HG03175 (cell line): ENCODE data around the gene CABCOCO1.

Experiments used
- ATAC-seq: cut with Tn5 transposase; IDR thresholded peaks from one replicate; pipeline ENCODE4 v1.9.1; 2021; ENCODE audit warnings: mild to moderate bottlenecking, moderate library complexity; ENCODE audit not compliant: unreplicated experiment

Gene CABCOCO1, protein sequence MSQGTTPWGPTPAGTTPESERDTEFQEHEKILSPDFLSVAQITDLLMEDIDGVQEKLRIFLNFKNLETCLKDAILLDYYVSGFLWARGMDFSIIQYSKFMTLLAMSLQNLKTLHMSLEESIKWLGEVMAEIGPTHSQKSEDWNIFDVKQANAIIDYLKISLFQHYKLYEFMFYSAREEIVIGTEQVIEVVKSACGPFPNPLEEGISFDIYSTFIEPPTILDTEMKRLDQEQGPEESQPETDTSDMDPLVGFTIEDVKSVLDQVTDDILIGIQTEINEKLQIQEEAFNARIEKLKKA

DNA sequence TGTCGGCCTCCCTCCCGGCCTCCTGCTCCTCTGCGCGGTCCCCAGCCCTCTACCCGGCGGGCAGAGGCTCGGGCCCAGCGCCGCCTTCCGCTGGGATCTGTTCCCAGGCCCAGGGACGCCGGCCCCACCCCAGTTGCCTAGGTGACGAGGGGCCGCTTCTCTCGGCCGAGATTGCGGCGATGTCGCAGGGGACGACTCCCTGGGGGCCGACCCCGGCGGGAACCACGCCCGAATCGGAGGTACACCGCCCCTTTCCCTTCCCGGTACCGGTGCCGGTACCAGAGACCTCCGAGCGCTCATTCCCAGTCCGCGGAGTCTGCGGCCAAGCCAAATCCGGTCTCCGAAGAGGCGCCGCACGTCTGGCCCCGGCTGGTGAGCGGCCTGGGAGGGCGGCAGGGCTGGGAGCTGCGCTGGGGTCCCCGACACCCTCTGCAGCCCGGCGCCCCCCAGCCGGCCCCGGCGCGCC, at the start of gene CABCOCO1:
TSS of gene CABCOCO1 (plus strand) at position 136 of the 466 bp plus-strand sequence. CDS start at position 180, 44 bp downstream.
- no peak for ATAC-seq

DNA sequence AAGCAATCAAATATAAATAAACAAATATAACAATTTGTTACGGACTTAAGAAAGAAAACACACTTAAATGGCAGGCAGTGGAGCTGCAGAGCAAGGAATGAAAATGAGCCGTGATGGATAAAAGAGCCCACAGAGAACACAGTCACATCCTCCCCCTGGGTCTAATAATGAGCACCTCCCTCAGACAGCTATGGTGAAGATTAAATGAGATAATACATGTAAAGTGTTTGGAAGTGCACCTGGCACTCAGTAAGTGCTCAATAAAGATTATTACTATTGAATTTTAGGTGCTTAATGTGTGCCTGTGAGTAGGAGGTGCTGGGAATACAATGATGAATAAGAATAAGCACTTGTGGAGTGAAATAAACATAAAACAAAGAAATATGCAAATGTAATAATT, 49.1 kb upstream of the CABCOCO1 start:
- ATAC-seq = no peak

DNA sequence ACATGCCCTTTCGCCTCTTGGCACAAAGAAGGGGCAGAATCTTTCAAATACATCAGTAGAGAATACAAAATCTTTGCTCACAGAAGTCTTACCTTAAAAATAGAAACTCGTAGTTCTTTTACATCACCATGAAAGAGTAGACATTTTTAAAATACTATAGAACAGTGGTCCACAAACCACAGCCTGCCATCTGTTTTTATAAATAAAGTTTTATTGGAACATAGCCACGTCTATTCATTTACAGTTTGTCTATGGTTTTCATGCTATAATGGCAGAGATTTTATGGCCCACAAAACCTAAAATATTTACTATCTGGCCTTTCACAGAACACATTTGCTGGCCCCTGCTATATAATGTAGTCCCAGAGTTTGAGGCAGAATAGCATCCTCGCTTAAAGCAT, 46.1 kb upstream of the CABCOCO1 start:
- ATAC-seq = no peak

DNA sequence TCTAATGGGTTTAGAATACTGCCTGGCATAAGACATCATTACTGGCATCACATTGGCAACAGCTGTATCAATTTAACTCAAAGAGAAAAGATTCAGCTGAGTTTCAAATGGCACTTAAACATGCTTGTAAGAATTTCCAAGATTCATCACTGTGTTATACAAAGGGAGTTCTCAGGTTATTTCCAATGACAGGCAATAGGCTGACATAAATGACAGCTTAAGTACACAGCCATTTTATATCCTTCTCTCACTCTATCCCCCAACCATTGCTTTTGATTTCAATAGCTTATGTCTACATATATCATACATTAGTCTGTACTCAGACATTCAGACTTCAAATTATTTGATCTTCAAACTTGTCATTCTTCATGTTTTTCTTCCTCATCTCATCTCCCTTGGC, 45.5 kb upstream of the CABCOCO1 start:
- no peak for ATAC-seq

DNA sequence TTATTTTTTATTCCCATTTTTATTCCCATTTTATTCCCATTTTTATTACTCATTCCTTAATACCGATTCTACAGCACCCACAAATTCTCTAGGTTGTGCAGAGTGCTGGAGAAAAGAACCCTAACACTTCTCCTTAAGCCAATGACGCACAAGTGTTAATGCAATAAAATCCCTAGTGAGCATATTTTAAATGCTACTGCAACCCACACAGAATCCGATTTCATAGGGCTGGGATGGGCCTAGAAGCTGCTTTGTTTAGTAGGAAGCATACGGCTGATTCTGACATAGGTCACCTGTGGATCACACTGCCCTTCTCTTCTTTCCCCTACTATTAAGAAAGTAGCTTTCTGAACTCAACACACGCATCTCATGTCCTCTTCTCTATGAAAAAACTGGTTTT, 45.1 kb upstream of the CABCOCO1 start:
- no peak for ATAC-seq

DNA sequence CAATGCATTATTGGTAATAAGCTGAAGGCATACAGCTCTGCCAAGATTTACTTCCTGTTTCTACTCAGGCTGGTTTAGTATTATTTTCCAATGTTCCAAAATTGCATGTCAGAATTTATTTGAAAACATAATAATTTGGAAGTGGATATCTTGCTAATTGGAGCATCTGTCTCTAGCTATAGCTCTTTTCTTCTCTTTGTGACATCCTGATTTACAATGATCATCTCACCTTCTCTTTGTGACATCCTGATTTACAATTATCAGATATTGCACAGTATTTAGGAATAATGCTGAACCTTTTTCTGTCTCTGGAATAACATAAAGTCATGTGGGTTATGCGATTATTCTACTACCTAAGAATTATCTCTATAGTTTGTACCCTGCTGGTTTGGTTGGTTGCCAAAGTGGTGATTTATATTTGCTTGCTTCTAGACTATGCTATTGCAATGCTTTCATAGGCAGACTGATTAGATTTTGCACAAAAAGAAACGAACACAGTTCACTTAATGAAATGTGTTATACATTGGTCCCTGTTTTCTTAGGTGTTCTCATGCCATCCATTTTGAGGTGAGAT, 44.3 kb upstream of the CABCOCO1 start:
- no peak for ATAC-seq

DNA sequence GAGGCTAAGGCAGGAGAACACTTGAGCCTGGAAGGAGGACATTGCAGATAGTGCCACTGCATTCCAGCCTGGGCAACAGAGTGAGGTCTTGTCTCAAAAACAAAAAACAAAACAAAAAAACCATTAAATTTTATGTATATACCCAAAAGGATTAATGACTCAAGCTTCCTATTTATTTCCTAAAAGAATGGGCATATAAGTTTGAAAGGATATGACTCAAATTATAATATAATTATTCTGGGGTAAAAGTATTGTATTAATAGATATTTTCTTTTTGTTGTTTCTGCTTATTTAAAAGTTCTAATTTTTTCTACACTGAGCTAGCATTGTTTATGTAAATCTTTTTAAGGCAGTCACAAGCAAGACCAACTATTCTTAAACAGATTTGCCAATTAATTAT, 42.2 kb upstream of the CABCOCO1 start:
- ATAC-seq = no peak

DNA sequence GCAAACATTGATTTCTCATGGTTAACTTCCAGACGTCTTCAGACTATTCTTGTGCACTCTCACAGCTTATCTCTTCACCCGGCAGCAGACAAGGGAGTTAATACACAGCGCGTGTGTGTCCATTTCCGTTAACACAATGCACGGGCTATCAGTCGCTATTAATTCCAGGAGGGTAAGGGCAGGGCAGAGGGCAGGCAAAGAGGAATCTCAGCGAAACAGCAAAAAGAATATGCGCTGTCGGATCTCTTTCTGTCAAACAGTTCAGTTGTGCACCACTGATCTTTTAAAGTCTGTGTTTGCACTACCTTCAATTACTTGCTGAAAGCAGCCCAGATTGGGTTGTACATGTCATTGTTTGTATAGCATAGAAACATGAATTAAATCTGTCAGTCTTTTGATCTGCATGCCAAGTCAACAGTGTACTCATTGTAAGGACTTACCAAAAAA, 41.1 kb upstream of the CABCOCO1 start:
- no peak for ATAC-seq

DNA sequence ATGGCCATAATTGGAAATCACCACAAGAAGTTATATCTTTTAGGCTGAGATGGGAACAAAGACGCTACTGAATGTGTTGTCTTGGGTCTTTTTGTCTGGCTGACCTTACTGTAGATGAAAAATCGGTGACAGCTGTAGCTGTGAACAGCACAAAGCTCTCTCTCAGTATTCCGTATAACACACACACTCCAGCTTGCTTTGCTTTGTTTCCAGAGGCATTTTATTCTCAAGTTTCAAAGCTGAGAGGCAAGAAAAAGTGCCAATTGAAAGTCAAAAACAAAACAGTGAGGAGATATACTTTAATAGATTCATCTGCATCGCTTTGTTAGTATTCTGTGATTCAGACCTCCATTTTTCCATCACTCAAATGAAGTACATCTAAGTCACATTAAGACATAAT, 39.6 kb upstream of the CABCOCO1 start:
- no peak for ATAC-seq

DNA sequence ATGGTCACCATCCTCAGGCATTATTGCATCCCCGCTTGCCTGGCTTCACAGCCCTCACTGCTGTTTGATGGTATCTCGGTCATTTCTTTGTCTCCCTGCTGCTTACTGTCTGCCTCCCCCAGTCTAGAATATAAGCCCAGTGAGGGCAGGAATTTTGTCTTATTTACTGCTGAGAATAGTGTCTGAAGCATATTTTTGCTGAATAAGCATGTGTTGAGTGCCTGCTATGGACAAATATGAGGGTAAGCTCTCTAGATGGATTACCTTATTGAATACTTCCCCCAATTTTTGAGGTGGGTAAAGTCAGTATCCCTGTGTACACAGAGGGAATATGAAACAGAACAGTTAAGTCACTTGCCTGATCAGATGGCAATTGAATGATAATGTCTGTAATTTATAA, 36.5 kb upstream of the CABCOCO1 start:
- ATAC-seq = no peak

DNA sequence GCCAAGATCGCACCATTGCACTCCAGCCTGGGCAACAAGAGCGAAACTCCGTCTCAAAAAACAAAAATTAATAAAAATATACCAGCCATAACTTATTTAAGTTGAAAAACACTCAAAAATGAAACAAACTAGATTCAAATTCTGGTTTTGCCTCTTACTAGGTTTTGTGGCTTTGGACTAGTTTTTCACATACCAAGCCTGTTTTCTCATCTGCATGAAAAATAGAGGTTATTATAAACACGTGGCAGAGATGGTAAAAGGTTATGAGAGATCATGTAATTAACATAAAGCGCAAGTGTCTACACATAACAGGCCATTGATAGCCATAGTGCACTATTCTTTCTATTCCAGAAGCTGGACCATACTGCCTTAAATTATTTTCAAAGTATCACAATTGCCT, 35.5 kb upstream of the CABCOCO1 start:
- ATAC-seq = no peak

DNA sequence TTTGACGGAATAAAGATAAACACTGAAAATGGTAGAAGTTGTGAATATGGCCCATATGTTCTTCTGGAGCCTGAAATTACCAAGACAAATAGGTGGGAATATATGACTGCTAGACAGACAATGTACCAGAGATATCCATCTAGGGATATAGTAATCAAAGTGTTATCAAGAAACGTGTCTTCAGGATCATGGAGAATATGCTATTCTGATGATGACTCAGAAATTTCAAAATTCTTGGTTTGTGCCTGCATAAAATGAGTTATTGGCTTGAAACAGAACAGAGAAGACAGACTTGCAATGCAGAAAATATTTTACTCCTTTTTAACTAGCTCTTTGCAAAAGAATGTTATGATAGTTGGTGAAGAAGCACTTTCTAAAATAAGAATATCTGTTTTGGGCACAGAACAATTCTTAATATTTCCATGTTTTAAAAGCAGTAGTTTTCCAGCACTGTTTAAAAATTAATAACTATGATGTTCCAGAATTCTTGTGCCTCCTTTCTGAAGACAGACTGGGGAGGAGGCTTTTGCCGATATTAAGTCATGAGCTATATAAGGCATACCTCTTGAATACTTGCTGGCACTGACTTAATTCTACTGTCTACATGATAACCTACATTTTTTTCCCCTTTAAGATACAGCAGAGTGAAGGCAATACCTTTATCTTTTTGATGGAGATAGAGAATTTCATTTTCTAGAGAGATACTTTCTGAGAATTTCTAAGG, 34.4 kb upstream of the CABCOCO1 start:
- no peak for ATAC-seq

DNA sequence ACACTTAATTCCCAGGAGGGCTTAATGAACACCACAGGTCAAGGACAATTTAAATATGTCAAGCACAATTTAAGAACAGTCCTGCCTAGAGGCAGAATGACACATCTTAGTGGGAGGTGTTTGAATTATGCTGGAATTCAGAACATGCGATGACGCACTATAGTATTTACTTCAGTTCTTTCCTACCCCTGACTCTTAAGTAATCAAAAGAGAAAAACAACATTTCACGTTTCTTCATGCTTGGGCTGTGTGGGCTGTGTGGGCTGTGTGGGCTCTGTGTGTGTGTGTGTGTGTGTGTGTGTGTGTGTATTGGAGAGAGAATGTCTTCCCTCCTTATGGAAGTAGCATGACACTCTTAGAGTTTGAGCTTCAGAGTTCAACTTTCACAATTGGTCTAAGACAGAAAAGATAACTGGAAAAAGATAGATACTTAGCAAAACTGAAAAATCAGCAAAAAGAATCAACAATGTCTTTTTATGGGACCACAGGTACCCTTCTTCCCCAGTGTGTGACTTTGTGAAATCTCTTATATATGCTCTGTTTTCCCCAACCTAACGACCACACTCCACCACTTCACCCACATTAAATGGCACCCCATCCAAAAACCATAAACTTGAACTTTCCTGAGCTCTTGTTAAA, 33.7 kb upstream of the CABCOCO1 start:
- ATAC-seq = no peak

DNA sequence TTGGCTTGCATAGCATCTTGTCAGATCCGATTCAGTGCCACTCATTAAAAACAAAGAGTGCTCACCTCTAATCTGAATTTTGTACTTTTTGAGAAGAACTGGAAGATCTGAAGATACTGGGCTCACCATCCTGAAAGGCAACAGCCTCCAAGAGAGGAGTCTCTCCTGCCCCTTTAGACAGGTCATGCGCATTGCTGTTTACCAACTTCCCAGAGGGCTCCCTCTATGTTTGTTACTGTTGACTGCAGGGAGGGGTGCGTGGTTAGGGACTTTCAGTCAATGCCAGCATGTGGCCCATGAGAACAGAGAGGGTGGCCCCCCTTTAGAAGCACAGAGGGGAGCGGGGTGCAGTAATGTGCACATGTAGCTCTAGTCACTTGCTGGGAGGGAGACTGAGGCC, 33.2 kb upstream of the CABCOCO1 start:
- no peak for ATAC-seq

DNA sequence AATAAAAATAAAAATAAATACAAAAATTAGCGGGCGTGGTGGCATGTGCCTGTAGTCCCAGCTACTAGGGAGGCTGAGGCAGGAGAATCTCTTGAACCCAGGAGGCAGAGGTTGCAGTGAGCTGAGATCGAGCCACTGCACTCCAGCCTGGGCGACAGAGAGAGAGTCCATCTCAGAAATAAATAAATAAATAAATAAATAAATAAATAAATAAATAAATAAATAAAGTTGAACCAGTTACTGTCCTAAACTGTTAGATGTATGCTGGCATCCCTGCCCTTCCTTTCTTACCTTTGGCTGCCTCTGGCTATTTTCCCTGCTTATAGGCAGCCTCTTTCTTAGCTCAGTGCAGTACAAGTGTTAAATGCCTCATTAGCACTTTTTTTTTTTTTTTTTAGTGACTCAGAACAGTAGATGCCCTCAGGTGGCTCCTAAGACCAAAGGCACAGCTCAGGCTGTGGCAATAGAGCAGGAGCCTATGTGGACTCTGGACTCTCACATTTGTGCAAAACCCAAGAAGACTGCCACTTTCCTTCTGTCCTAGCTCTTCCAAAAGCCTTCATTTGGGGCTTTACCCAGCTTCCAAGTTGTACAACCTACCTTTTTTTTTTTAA, 30.6 kb upstream of the CABCOCO1 start:
- no peak for ATAC-seq

DNA sequence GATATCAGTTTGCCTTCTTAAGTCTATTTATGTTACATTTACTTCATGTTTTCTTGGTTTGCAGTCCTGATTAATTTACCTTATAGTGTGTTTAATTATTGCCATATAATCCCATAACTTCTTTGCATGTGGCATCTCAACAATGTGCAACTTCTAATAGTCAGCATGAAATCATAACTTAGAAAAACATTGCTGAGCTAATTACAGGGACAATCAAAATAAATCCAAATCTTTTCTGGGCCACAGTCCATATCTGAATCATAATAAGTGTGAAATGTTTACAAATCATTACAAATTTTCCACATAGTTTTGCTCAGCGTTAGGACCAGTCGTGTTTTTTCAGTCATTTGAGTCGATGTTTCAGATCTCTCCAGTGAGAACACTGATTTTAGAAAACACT, 29.1 kb upstream of the CABCOCO1 start:
- no peak for ATAC-seq

DNA sequence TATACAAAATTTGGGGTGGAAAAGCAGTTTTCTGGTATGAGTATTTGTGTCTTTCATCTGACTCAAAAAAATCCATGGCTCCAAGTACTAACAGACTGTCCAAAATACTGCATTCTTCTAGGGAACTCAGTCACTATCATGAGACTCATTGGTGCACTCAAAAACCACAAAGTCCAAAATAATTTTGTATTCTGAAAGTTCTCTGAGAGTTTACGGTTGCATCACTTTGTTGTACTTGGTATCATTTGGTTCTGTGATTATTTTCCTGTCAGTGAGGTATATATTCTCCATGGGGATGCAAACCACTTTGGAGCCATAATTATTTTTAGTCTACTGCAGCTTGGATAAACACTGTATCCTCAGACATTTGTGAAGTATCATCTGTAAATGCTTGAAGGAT, 28.0 kb upstream of the CABCOCO1 start:
- no peak for ATAC-seq

DNA sequence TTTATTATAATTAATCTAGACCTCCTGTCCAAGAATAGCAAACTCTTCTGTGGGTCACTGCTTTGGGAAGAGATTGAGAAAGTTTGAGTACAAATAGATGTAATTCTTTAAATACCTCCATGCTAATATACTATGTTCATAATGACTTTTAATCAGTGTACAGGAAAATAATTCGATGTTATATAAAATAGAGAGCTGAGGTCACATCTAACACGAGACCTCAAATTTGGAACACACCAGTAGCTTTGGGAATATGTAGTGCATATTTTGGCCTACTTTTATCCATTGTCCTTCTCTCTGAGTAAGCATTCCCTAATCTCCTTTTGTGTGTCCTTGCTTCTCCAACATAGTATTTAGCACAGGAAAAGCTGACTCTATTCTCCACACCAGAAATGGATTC, 27.3 kb upstream of the CABCOCO1 start:
- no peak for ATAC-seq

DNA sequence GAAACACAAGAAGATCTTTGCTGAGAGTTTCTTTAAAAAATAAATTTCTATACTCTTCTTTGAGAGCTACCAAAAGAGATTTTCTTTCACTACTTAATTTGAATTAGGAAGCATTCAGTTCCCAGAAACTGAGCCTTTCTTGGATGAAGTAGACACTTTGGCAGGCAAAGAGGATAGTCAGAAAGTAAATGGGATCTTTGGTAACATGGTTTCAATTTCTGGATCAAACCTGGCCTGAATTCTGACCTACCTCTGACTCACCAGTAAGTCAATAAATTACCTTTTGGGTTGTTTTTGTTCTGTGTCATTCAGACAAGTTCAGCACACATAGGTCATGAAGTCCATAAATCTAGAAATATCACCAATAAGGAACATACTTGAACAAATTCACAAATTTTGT, 26.8 kb upstream of the CABCOCO1 start:
- ATAC-seq = no peak

DNA sequence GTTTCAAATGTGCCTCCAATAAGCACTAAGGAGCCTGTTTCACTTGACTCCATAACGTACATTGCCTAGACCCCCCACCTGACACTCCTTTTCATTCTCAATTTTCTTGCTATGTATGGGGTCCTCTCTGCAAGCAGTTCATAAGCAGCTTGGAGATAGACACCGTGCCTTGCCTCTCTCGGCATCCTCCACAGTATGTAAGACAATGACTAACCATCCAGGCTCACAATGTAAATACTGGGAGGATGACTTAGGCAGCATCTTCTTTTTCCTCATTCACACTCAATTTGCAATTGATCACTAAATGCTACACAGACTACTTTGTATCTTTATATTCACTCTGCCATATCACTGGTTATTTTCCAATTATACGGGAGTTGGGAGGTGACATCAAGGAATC, 22.8 kb upstream of the CABCOCO1 start:
- ATAC-seq = no peak

DNA sequence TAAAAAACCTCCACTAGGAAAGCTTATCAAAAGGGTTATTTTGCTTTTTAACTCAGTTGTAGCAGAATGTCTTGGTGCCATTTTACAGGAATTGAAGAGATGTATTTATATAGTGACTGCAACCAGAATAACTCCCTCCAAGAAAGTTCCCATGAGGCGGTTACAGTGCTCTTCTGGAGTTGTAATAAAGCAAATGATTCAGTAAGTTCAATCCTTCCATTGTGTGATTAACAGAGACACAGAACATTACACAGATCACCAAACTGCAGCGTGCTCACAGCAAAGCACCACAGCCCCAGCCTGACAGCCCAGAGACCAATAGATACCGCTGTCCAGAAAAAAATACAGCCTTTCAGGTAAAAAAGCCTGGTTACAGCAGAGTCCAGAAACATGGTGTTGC, 21.9 kb upstream of the CABCOCO1 start:
- ATAC-seq = no peak
